ENCODE measurements around the gene RNF151. TPM values are rescaled to one million over a fixed set of nuclear protein-coding genes. Genes with fewer than 3 reads are reported as not detected.

Gene RNF151
- total RNA-seq, 4 donors from 2014 or later = not detected

DNA sequence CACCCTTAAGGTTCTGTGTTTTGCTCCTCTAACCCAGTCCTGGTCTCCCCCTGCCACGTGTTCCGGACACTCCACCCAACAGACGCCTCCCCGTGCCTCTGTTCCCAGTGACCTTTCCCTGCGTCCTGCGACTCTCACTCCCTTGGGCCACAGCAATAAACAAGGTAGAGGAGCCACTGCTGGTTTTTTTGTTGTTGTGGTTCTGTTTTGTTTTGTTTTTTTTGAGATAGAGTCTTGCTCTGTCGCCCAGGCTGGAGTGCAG lies 49.2 kb downstream of the RNF151 start:
- 80% methylated on average over 7 of the region's 7 CpGs for WGBS
- no peak overlapping the region for H3K4me3 ChIP-seq
- peak overlapping the region; percentile 25 for H3K27ac ChIP-seq
- H3K27me3 ChIP-seq = peaks cover 24% of the 10 kb centered on the region
- no peak for DNase-seq (ENCODE audit: low spot score in 2 of 2)
- TF ChIP-seq EP300 (IDR thresholded peaks at IDR 0.05) = no peak
- TF ChIP-seq POLR2A (IDR thresholded peaks at IDR 0.05) = no peak
- TF ChIP-seq POLR2AphosphoS5 (IDR thresholded peaks at IDR 0.05) = no peak
- no peak for TF ChIP-seq CTCF (IDR thresholded peaks at IDR 0.05)
- no peaks in the 10 kb centered on the region for H3K36me3 ChIP-seq
- H3K4me1 ChIP-seq = peaks cover 29% of the 10 kb centered on the region
- H3K9me3 ChIP-seq = no peaks in the 10 kb centered on the region

GRCh38 chr16:2016407-2016922 lies 49.8 kb downstream of the RNF151 start:
- no peak overlapping the region for H3K27ac ChIP-seq
- TF ChIP-seq POLR2A (IDR thresholded peaks at IDR 0.05) (no peak), EP300 (IDR thresholded peaks at IDR 0.05) (no peak), POLR2AphosphoS5 (IDR thresholded peaks at IDR 0.05) (no peak), CTCF (IDR thresholded peaks at IDR 0.05) (no peak)

More at GRCh38 chr16:2016407-2016922, 49.8 kb downstream of the RNF151 start:
- no peaks in the 10 kb centered on the region for H3K9me3 ChIP-seq
- WGBS = 49% methylated on average over 6 of the region's 13 CpGs
- DNase-seq (ENCODE audit: low spot score in 2 of 2) = no peak
- no peak overlapping the region for H3K4me3 ChIP-seq
- peaks cover 29% of the 10 kb centered on the region for H3K4me1 ChIP-seq
- H3K27me3 ChIP-seq = peaks cover 30% of the 10 kb centered on the region
- no peaks in the 10 kb centered on the region for H3K36me3 ChIP-seq

Other genes with a start within 250 kb of the RNF151 start
- gene NME3, start 195.3 kb upstream of the RNF151 start, total RNA-seq = 100 to 1,000 TPM in 3 of 4 donors, 10 to 100 TPM in 1; 76.9 to 115 (median 103) TPM
- 10 to 100 TPM in 2 of 4 donors, 1 to 10 TPM in 2; 9.8 to 26.3 (median 15.1) TPM for gene EME2, start 194.0 kb upstream of the RNF151 start, total RNA-seq
- 10 to 100 TPM; 46.8 to 74.3 (median 64.9) TPM for gene MRPS34, start 193.7 kb upstream of the RNF151 start, total RNA-seq
- 100 to 1,000 TPM; 124 to 205 (median 156) TPM for gene SPSB3, start 184.3 kb upstream of the RNF151 start, total RNA-seq
- 100 to 1,000 TPM in 1 of 4 donors, 10 to 100 TPM in 3; 55.4 to 115 (median 90.8) TPM for gene NUBP2, start 183.9 kb upstream of the RNF151 start, total RNA-seq
- gene IGFALS, start 173.2 kb upstream of the RNF151 start, total RNA-seq = 1 to 10 TPM in 2 of 4 donors, under 1 TPM in 2; 0.42 to 2.4 (median 1.1) TPM
- gene HAGH, start 140.0 kb upstream of the RNF151 start, total RNA-seq = 10 to 100 TPM; 49.8 to 66.6 (median 51.9) TPM
- 10 to 100 TPM; 47.4 to 84.7 (median 49.1) TPM for gene FAHD1, start 139.7 kb upstream of the RNF151 start, total RNA-seq
- under 1 TPM in 2 of 4 donors, not detected in 2; 0.29 to 0.68 TPM for gene MEIOB, start 94.7 kb upstream of the RNF151 start, total RNA-seq
- gene HS3ST6, start 48.4 kb upstream of the RNF151 start, total RNA-seq = 10 to 100 TPM; 28.5 to 76.7 (median 58.5) TPM
- gene MSRB1, start 23.7 kb upstream of the RNF151 start, total RNA-seq = 10 to 100 TPM; 14.9 to 28.6 (median 23.5) TPM
- gene RPL3L, start 12.2 kb upstream of the RNF151 start, total RNA-seq = under 1 TPM in 3 of 4 donors, not detected in 1; 0.29 to 0.60 (median 0.42) TPM
- gene NDUFB10, start 7.3 kb upstream of the RNF151 start, total RNA-seq = 100 to 1,000 TPM; 157 to 196 (median 174) TPM
- 1,000 to 10,000 TPM; 3,268 to 4,213 (median 3,625) TPM for gene RPS2, start 2.0 kb upstream of the RNF151 start, total RNA-seq
- 10 to 100 TPM; 49.2 to 73.5 (median 57.2) TPM for gene TBL3, start 5.2 kb downstream of the RNF151 start, total RNA-seq
- 1 to 10 TPM in 3 of 4 donors, not detected in 1; 1.1 to 3.1 (median 2.0) TPM for gene NOXO1, start 14.6 kb downstream of the RNF151 start, total RNA-seq
- 10 to 100 TPM in 1 of 4 donors, 1 to 10 TPM in 3; 7.0 to 11.2 (median 9.5) TPM for gene GFER, start 17.3 kb downstream of the RNF151 start, total RNA-seq
- 1 to 10 TPM in 1 of 4 donors, under 1 TPM in 2, not detected in 1; 0.42 to 1.7 (median 0.60) TPM for gene SYNGR3, start 23.1 kb downstream of the RNF151 start, total RNA-seq
- 100 to 1,000 TPM in 1 of 4 donors, 10 to 100 TPM in 3; 69.4 to 103 (median 84.0) TPM for gene ZNF598, start 43.0 kb downstream of the RNF151 start, total RNA-seq
- 1 to 10 TPM in 2 of 4 donors, under 1 TPM in 1, not detected in 1; 0.65 to 5.6 (median 3.0) TPM for gene NPW, start 52.9 kb downstream of the RNF151 start, total RNA-seq
- 10 to 100 TPM; 13.8 to 36.5 (median 21.8) TPM for gene NHERF2, start 60.0 kb downstream of the RNF151 start, total RNA-seq
- gene NTHL1, start 81.0 kb downstream of the RNF151 start, total RNA-seq = 10 to 100 TPM; 15.9 to 40.5 (median 20.9) TPM
- gene TSC2, start 81.1 kb downstream of the RNF151 start, total RNA-seq = 100 to 1,000 TPM; 103 to 193 (median 143) TPM
- gene PKD1, start 169.0 kb downstream of the RNF151 start, total RNA-seq = 100 to 1,000 TPM; 209 to 446 (median 293) TPM
- 1 to 10 TPM in 3 of 4 donors, under 1 TPM in 1; 0.64 to 3.0 (median 1.4) TPM for gene RAB26, start 181.8 kb downstream of the RNF151 start, total RNA-seq
- gene TRAF7, start 188.9 kb downstream of the RNF151 start, total RNA-seq = 10 to 100 TPM; 53.4 to 74.7 (median 66.5) TPM
- 1 to 10 TPM in 1 of 4 donors, under 1 TPM in 3; 0.49 to 1.5 (median 0.78) TPM for gene CASKIN1, start 229.7 kb downstream of the RNF151 start, total RNA-seq
- 10 to 100 TPM; 52.3 to 69.5 (median 55.1) TPM for gene MLST8, start 238.6 kb downstream of the RNF151 start, total RNA-seq
- gene BRICD5, start 244.0 kb downstream of the RNF151 start, total RNA-seq = 1 to 10 TPM; 2.2 to 10.0 (median 3.2) TPM
- gene PGP, start 248.0 kb downstream of the RNF151 start, total RNA-seq = 1 to 10 TPM; 6.8 to 9.5 (median 7.6) TPM

Measured in suprapubic skin (tissue), 4 donors.